Measurements from ENCODE around the gene OR2AE1. TPM values are rescaled to one million over a fixed set of nuclear protein-coding genes. Genes with fewer than 3 reads are reported as not detected.

Gene OR2AE1
- total and polyA plus RNA-seq, 9 of the 15 experiments (the other 6 are each of a cell fraction or from before 2014, with no cell fraction given), result 0.27 TPM; not detected in 8

GRCh38 chr7:99926321-99926720 is 49.5 kb upstream of the OR2AE1 start:
- Histone ChIP-seq H3K4me3 (no peak overlapping the region), H3K9ac (ENCODE audit: insufficient read depth in 1 of 2, low read depth in 2 of 2, low read length in 2 of 2) (no peak overlapping the region), H3K27ac (ENCODE audit: extremely low read depth, low read depth, low read length) (no peak overlapping the region), H3K9me1 (ENCODE audit: control insufficient read depth, insufficient read depth, low read length) (no peaks in the 10 kb centered on the region), H3K36me3 (ENCODE audit: control insufficient read depth, insufficient read depth, low read length) (0 out of 3 replicates have a peak, but pooled peaks cover 4% of the 10 kb centered on the region), H3K4me2 (ENCODE audit: insufficient read depth, low read length) (no peak overlapping the region), H2AFZ (ENCODE audit: low read depth, low read length) (no peak overlapping the region), H3K4me1 (replicated peaks in 1 of 2; ENCODE audit: control insufficient read depth in 2 of 2, insufficient read depth in 2 of 2, low read length in 2 of 2) (peaks cover 5 to 10% of the 10 kb centered on the region in 2 experiments; a peak in 4 of 5 replicates), H3K9me3 (replicated peaks; ENCODE audit: control insufficient read depth, insufficient read depth, low read depth, low read length) (no peaks in the 10 kb centered on the region), H4K20me1 (replicated peaks; ENCODE audit: control insufficient read depth, insufficient read depth, low read length) (no peaks in the 10 kb centered on the region), H3K79me2 (ENCODE audit: control insufficient read depth, insufficient read depth, low read length) (no peaks in the 10 kb centered on the region), H3K27me3 (ENCODE audit: control insufficient read depth in 2 of 2, insufficient read depth in 2 of 2, low read length in 2 of 2) (peaks cover 6 to 22% of the 10 kb centered on the region in 2 experiments; a peak in 3 of 5 replicates)
- intact Hi-C loops (cut with micrococcal nuclease), result no loop called here
- POLR2A ChIA-PET, result no interaction called here
- TF ChIP-seq SIRT6 (IDR thresholded peaks at IDR 0.05; ENCODE audit: low read depth, low read length), result no peak
- TF ChIP-seq CEBPZ (IDR thresholded peaks at IDR 0.05; ENCODE audit: borderline replicate concordance, low read depth, low read length), result no peak
- TF ChIP-seq BRF1 (IDR thresholded peaks at IDR 0.05; ENCODE audit: borderline replicate concordance, extremely low read depth, insufficient read length), result no peak
- TF ChIP-seq RBM39 (optimal IDR thresholded peaks at IDR 0.05; ENCODE audit: low read depth, low read length), result no peak
- no peak for TF ChIP-seq MEF2A (IDR thresholded peaks at IDR 0.05; ENCODE audit: control insufficient read depth, low read depth, low read length)
- TF ChIP-seq NR0B1 (IDR thresholded peaks at IDR 0.05; ENCODE audit: partially characterized antibody), result no peak
- TF ChIP-seq NCOA2 (IDR thresholded peaks at IDR 0.05; ENCODE audit: partially characterized antibody in 2 of 2), result no peak
- no peak for TF ChIP-seq ZNF431 (CRISPR knock-in tag; IDR thresholded peaks at IDR 0.05)
- TF ChIP-seq ZNF354B (CRISPR knock-in tag; IDR thresholded peaks at IDR 0.05), result no peak
- no peak for TF ChIP-seq PHF21A (IDR thresholded peaks at IDR 0.05; ENCODE audit: borderline replicate concordance, low read depth)
- TF ChIP-seq RBFOX2 (IDR thresholded peaks at IDR 0.05; ENCODE audit: low read depth, low read length), result no peak
- no peak for TF ChIP-seq ZNF398 (CRISPR knock-in tag; IDR thresholded peaks at IDR 0.05)
- no peak for FAIRE-seq
- BruUV-seq (replicated peaks), result no TSS peak
- in situ Hi-C loops (cut with MboI), result no loop called here
- DNase-seq (ENCODE audit: extremely low read depth in 1 of 4, low spot score in 3 of 4), result no peak
- no peak for ATAC-seq
- CTCF ChIA-PET (ENCODE audit: low intra/inter-chr PET ratio), result no interaction called here

Measured in K562 (cell line).